Measurements from ENCODE around the gene MAMDC4.

Gene MAMDC4

DNA sequence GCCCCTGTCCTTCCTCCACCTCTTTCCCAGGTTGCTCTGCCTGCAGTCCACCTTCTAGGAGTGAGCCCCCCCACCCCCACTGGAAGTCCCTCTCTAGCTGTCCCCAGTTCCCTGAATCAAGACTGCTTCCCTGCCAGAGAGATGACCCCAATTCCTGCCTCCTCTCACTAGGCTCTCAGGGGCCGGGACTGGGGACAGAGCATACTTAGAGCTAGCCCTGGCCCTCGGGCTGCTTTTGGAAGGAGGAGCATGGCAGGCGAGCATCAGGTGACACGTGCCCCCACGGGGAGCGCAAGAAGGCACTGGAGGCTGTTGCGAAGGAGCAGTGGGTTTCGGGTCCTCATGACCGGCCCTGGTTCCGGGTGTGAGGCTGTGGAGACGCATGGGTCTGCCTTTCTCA is 43.9 kb downstream of the MAMDC4 start:
- DNase-seq = no peak

DNA sequence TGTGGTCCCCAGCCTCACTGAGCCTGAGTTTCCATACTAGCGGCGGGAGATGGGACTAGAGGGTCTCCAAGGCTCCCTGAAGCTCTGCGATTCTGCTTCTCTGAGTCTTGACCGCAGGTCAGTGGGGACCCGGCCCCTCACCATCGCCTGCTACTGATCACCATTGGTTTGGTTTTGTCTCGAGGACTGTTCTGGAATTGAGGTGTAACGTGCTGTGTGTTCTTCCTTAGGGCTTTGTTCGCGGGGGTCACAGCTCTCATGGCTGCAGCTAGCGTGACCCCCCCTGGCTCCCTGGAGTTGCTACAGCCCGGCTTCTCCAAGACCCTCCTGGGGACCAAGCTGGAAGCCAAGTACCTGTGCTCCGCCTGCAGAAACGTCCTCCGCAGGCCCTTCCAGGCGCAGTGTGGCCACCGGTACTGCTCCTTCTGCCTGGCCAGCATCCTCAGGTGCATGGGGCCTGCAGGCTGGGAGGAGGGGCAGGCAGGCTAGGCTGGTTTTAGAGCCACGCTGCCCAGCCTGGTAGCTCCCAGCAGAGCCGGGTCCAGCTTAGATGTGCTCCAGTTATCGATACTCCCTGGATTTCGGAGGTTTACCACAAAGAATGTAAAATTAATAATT is 46.4 kb downstream of the MAMDC4 start:
- DNase-seq = no peak

DNA sequence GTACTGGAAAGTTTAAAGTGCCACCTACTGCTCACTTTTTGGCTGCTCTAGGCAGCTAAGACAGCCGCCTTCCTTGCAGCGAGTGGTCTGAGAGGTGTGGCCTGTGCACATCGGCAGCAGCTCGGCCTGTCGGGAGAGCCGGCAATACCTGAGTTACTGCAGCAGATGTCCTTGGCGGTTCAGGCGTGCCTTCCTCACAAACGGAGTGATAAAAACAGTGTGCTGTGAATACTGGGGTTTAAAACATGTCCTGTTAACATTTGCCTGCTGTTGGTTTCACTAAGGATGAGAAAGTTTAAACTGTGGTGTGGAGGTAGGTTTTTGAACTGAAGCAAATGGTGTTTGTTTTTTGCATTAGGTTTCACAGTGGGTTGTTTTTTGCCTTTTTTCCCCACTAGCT is 47.0 kb downstream of the MAMDC4 start:
- DNase-seq = no peak

DNA sequence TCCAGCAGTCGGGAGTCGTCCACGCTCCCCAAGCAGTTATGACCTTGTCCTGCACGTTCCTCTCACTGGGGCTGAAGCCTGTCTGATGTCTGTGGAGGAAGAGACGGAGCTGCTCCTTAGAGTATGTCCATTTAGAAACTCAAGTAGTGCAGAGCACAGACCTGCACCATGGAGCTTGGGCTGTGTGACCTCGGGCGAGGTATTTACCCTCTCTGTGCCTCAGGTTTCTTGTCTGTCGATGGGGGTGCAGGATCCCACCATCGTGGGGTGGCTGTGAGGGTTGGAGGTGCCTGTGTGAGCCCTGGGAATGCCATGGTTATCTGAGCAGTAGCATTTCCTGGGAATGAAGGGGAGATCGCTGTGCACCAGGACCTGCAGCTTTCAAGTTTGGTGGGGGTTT is 48.4 kb downstream of the MAMDC4 start:
- no peak for DNase-seq

DNA sequence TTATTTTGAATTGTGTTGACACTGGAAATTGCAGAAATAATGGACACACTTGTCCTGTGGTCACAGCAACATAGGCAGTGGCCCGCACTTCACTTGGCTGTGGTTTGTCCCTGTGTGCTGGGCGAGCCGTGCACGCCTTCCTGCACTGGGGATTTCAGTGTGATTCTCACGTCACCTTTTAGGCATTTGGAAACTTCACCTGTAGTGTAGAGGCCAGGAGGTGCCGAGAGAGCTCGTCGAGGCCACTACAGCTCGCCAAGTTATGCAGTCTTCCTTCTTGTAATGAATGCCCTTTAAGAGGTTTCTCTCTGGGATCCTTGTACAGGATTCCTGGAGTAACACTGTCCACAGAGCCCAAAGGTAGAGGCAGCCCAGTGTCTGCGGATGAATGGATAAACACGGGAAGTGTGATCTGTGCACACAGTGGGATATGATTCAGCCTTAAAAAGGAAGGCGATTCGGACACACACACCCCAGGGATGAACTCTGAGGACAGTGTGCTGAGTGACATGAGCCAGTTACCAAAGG is 48.9 kb downstream of the MAMDC4 start:
- DNase-seq = no peak

DNA sequence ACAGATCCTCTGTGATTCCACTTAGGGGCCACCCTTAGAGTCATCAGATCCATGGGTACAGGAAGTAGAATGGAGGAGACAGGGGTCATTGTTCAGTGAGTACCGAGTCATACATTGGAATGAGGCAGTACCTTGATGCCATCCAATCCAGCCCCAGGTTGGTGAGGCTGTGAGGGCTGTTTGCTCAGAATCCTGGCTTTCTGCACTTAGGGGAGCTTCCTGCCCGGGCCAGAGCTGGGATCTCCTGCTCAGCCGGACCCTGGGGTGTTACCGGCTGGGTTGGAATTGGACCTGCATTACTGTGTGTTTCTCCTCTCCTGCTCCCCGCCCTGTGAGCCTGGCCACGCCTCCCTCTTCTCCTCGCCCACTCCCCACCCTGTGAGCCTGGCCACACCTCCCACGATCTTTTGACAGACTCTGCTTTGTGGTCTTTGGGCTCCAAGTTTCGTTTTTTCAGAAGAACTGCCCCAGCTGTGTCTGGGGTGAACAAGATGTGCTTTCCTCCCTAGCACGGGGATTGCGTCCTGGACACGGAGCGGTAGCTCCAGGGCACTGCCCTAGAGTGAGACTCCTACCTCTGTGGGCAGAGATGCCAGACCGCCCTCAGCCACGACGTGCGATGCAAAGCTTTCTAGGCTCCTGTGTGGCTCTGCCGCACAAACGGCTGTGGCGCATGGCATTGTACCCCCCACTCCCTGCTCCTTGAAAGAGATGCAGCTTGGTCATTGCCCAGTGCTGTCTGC is 49.5 kb downstream of the MAMDC4 start:
- DNase-seq = peak; percentile 91

DNA sequence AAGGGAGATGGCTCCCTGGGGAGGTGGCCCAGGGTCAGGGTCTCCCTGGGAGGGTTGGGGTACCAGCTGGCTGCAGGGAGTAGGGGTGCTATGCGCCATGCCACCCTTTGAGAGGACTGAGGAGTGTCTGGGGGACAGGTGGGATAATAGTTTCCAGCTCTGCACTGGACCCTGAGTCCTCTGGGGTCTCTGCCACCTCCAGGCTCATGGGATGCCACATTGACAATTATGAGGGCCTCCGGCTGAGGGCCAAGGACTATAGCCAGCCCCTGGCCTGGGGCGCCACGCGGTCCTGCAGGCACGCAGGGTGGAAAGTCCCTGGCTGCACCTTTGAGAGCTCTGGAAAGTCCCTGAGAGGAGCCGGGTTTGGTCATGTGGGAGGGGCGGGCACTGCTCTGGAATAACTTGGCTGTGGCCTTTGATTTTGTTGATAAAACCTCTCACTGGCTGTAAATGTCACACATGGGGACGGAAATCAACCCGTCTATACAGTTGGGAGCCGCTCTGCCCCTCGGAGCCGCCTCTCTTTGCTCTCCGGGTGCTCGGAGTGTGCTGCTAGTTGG is 50.2 kb downstream of the MAMDC4 start:
- DNase-seq = no peak

DNA sequence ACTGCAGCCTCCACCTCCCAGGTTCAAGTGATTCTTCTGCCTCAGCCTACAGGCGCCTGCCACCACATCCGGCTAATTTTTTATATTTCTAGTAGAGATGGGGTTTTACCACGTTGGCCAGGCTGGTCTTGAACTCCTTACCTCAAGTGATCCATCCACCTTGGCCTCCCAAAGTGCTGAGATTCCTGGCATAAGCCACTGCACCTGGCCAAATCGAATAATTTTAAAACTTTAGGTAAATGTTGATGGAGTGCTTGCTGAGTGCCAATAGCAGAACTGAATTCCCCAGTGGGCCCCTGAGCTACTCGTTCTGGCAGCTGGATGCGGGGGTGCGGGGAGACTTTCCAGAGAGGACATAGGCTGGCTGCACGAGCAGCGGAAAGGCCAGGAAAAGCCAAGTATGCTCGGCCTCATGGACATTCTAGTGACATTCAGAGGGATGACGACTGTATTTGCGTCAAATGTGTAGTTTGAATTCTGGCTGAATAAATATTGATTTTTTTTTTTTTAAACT is 51.0 kb downstream of the MAMDC4 start:
- DNase-seq = no peak

DNA sequence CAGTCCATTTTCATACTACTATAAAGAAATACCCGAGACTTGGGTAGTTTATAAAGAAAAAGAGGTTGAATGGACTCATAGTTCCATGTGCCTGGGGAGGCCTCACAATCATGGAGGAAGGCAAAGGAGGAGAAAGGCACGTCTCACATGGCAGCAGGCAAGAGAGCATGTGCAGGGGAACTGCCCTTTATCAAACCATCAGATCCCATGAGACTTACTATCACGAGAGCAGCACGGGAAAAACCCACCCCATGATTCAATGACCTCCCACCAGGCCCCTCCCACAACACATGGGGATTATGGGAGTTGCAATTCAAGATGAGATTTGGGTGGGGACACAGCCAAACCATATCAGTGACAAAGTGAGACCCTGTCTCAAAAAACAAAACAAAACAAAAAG is 54.1 kb downstream of the MAMDC4 start:
- DNase-seq = no peak

DNA sequence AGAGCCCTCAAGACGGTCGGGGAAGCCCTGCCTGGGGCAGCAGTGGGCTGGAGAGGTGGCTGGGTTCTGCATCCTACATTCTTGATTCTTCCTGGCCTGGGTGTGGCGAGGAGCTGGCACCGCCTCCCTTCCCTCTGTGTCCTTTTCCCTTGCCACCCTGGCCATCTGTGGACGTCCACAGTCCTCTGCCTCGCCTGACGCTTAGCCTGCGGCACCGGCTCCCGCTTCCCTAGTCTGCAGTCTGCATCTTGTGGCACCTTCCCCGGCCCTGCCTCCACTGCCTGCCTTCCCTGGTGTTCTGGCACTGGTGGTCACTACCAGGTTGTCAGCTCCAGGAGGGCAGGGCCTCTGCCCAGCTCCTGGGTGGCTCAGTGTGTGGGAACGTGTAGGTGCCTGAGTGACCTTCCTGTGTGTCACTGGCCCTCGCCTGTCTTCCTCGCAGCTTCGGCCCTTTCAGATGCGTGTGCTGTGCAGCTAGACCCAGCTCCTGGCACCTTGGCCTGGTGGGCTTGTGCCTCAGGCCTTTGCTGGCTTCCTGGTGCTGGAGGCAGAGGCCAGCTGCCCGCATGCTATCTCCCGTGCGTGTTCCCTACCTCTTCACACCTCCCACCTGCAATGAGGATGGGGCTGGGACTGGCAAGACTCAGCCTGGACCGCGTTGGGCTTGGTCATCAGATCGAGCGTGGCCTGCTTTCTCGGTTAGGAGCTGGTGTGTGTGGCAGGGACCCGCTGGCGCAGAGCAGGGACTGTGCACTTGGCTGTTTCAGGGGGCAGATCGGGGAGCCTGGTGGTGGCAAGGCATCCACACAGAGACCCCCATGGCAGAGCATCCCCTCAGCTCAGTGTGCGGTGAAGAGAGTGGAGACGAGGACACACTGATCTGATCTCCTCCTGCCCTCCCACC is 55.1 kb downstream of the MAMDC4 start:
- DNase-seq = no peak

All from activated CD8-positive, alpha-beta memory T cell treated with anti-CD3 and anti-CD28 coated beads for 24 hours (primary cell).